DOHH2 (cell line): ENCODE measurements around the gene CNPY4.

Experiments
- EZH2phosphoT487 ChIP-seq: fragments of 200-600 bp; sonication (generic); IDR thresholded peaks from 2 replicates; pipeline ENCODE4 v1.6.1; 2017; ENCODE audit warnings: borderline replicate concordance, mild to moderate bottlenecking, antibody characterized with exemption, low read length, moderate library complexity, mixed read lengths
- TF ChIP-seq, protein P1 (sequence below): fragments of 200-600 bp; sonication (generic); IDR thresholded peaks from one replicate; pipeline ENCODE4 v1.5.1; 2014; ENCODE audit warnings: antibody characterized with exemption, mild to moderate bottlenecking, low read depth, low read length; ENCODE audit not compliant: poor library complexity, severe bottlenecking

DNA sequence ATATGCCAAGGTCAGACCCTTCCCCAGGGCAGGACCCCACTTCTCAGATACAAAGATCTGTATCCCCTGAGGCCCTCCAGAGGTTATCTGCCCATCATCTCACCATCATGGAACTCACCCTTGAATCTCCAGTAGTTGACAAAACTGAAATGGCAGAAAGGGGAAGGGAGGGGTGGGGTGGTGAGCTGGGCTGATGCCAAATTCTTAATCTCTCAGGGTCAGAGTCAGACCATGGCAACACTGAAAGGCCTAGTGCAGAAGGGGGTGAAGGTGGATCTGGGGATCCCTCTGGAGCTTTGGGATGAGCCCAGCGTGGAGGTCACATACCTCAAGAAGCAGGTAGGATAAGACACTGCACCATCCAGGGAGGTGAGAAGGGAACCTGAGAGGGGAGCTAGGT lies 3.1 kb downstream of the CNPY4 start:
- TF ChIP-seq, protein P1, sequence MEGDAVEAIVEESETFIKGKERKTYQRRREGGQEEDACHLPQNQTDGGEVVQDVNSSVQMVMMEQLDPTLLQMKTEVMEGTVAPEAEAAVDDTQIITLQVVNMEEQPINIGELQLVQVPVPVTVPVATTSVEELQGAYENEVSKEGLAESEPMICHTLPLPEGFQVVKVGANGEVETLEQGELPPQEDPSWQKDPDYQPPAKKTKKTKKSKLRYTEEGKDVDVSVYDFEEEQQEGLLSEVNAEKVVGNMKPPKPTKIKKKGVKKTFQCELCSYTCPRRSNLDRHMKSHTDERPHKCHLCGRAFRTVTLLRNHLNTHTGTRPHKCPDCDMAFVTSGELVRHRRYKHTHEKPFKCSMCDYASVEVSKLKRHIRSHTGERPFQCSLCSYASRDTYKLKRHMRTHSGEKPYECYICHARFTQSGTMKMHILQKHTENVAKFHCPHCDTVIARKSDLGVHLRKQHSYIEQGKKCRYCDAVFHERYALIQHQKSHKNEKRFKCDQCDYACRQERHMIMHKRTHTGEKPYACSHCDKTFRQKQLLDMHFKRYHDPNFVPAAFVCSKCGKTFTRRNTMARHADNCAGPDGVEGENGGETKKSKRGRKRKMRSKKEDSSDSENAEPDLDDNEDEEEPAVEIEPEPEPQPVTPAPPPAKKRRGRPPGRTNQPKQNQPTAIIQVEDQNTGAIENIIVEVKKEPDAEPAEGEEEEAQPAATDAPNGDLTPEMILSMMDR, result no peak
- no peak for TF ChIP-seq EZH2phosphoT487
